Stomach smooth muscle (tissue), 2 donors: ENCODE data around the gene FLNA.

Source experiments
- H3K27ac ChIP-seq: one replicate; pipeline ENCODE4 v1.7.0; 2013; ENCODE audit warnings: mild to moderate bottlenecking, low read length, inconsistent platforms
- H3K27me3 ChIP-seq, 2 donors: one replicate each; pipeline ENCODE4 v1.7.0; 2013; ENCODE audit warnings: low read length in 2 of 2; ENCODE audit not compliant: insufficient read depth in 2 of 2, control insufficient read depth in 1 of 2
- H3K36me3 ChIP-seq, 2 donors: one replicate each; pipeline ENCODE4 v1.7.0; 2013; ENCODE audit warnings: low read length in 2 of 2; ENCODE audit not compliant: control insufficient read depth in 2 of 2, insufficient read depth in 2 of 2
- H3K4me1 ChIP-seq: one replicate; pipeline ENCODE4 v1.7.0; 2013; ENCODE audit warnings: low read length; ENCODE audit not compliant: control insufficient read depth, insufficient read depth
- H3K4me3 ChIP-seq, 2 donors: one replicate each; pipeline ENCODE4 v1.7.0; 2013; ENCODE audit warnings: low read length in 2 of 2
- H3K9ac ChIP-seq, 2 donors: one replicate each; pipeline ENCODE4 v1.7.0; 2013; ENCODE audit warnings: low read length in 2 of 2, mild to moderate bottlenecking in 1 of 2
- H3K9me3 ChIP-seq, 2 donors: one replicate each; pipeline ENCODE4 v1.7.0; 2013; ENCODE audit warnings: low read length in 2 of 2; ENCODE audit not compliant: control insufficient read depth in 2 of 2
- donor health status: healthy.
- donor health status: Pancreatic carcinoma.

Gene FLNA

GRCh38 chrX:154373340-154374306 lies 811 bp downstream of the FLNA start:
- Histone ChIP-seq H3K36me3 (peaks cover 4 to 16% of the 10 kb centered on the region in 2 donors), H3K27me3 (peaks cover 0 to 10% of the 10 kb centered on the region in 2 donors), H3K9me3 (no peaks in the 10 kb centered on the region), H3K27ac (peak overlapping the region; percentile 99), H3K4me3 (peak overlapping the region; percentile 88 to 89), H3K4me1 (peaks cover 30% of the 10 kb centered on the region), H3K9ac (peak overlapping the region; percentile 99)

- peaks cover 31% of the 10 kb centered on the region for H3K4me1 ChIP-seq
- H3K9me3 ChIP-seq, result no peaks in the 10 kb centered on the region
- H3K27ac ChIP-seq, result peak overlapping the region; percentile 99
- H3K36me3 ChIP-seq, result peaks cover 6 to 24% of the 10 kb centered on the region in 2 donors
- H3K4me3 ChIP-seq, result peak overlapping the region; percentile 88 to 89
- H3K27me3 ChIP-seq, result peaks cover 0 to 10% of the 10 kb centered on the region in 2 donors
- H3K9ac ChIP-seq, result peak overlapping the region; percentile 99
These were observed 1.8 kb downstream of the FLNA start for GRCh38 chrX:154372612-154373022.

- Histone ChIP-seq H3K27ac (peak overlapping the region; percentile 99), H3K4me1 (peaks cover 33% of the 10 kb centered on the region), H3K27me3 (peaks cover 0 to 8% of the 10 kb centered on the region in 2 donors), H3K9me3 (no peaks in the 10 kb centered on the region), H3K36me3 (peaks cover 12 to 32% of the 10 kb centered on the region in 2 donors), H3K4me3 (peak overlapping the region; percentile 88 to 89), H3K9ac (peak overlapping the region; percentile 99)
These were observed 2.6 kb downstream of the FLNA start for GRCh38 chrX:154371789-154372300.

GRCh38 chrX:154371017-154371788 lies 3.2 kb downstream of the FLNA start:
- Histone ChIP-seq H3K27me3 (peaks cover 0 to 4% of the 10 kb centered on the region in 2 donors), H3K27ac (peak overlapping the region; percentile 99), H3K9ac (peak overlapping the region; percentile 76 to 99), H3K4me1 (peaks cover 35% of the 10 kb centered on the region), H3K9me3 (no peaks in the 10 kb centered on the region), H3K36me3 (peaks cover 16 to 37% of the 10 kb centered on the region in 2 donors), H3K4me3 (peak overlapping the region; percentile 88 to 89)

- no peaks in the 10 kb centered on the region for H3K9me3 ChIP-seq
- peak overlapping the region; percentile 88 to 89 for H3K4me3 ChIP-seq
- peak overlapping the region; percentile 69 to 90 for H3K9ac ChIP-seq
- H3K27ac ChIP-seq, result peak overlapping the region; percentile 99
- peaks cover 20 to 40% of the 10 kb centered on the region in 2 donors for H3K36me3 ChIP-seq
- peaks cover 42% of the 10 kb centered on the region for H3K4me1 ChIP-seq
- H3K27me3 ChIP-seq, result peaks cover 0 to 4% of the 10 kb centered on the region in 2 donors
These were observed 4.0 kb downstream of the FLNA start for GRCh38 chrX:154370300-154371016.

GRCh38 chrX:154369449-154370299 lies 4.8 kb downstream of the FLNA start:
- H3K36me3 ChIP-seq, result peaks cover 21 to 44% of the 10 kb centered on the region in 2 donors
- H3K27me3 ChIP-seq, result peaks cover 0 to 4% of the 10 kb centered on the region in 2 donors
- peak overlapping the region; percentile 89 to 90 for H3K9ac ChIP-seq
- peaks cover 44% of the 10 kb centered on the region for H3K4me1 ChIP-seq
- peak overlapping the region; percentile 88 to 89 for H3K4me3 ChIP-seq
- peak overlapping the region; percentile 99 for H3K27ac ChIP-seq
- H3K9me3 ChIP-seq, result no peaks in the 10 kb centered on the region

- Histone ChIP-seq H3K27me3 (peaks cover 0 to 5% of the 10 kb centered on the region in 2 donors), H3K36me3 (peaks cover 28 to 49% of the 10 kb centered on the region in 2 donors), H3K9me3 (no peaks in the 10 kb centered on the region), H3K9ac (peak overlapping the region; percentile 89 to 90), H3K27ac (peak overlapping the region; percentile 99), H3K4me1 (peaks cover 49% of the 10 kb centered on the region), H3K4me3 (peak overlapping the region; percentile 62 to 69)
These were observed 5.6 kb downstream of the FLNA start for GRCh38 chrX:154368630-154369448.

GRCh38 chrX:154367474-154368308 lies 6.7 kb downstream of the FLNA start:
- Histone ChIP-seq H3K9me3 (no peaks in the 10 kb centered on the region), H3K4me1 (peaks cover 49% of the 10 kb centered on the region), H3K27ac (peak overlapping the region; percentile 99), H3K36me3 (peaks cover 36 to 48% of the 10 kb centered on the region in 2 donors), H3K27me3 (peaks cover 0 to 3% of the 10 kb centered on the region in 2 donors), H3K4me3 (peak overlapping the region; percentile 62 to 69), H3K9ac (peak overlapping the region; percentile 89 to 90)
